ENCODE results near the gene NACC2.
"Not testable (repeated sequence)": the region's sequence is repeated elsewhere in the genome, so short reads cannot be mapped to it uniquely, and the experiment has no call there.

Gene NACC2

DNA sequence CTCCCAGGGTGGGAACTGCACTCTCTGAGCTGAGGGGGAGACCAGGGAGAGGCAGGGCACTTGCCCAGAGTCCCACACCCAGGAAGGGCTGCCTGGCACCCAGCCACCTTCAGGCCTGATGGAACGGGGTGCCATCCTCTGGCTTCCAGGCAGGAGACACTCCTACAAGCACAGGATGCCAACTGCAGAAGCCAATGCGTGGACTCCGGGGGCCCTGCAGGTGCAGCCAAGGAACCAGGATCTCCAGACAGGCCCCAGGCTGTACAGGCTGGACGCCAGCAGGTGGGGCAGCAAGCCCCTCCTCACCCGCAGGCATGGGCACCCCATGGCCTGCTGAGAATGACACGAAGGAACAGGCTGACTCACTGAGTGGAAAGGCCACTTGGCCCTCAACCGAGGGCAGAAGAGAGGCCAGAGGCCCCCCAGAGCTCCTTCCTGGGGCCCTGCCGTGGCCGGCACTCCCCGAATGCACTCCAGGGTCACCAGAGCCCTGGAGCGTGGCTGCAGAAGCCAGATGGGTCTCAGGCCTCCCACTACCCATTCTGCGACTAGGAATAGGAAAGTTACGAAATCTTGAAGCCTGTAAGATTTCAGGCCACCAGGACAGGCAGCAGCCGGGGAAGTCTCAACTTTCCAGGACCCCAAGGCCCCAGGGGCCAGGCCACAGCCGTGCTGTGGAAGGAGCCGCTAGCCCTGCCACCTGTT lies 15.7 kb downstream of the NACC2 start:
- DNase-seq = no peak

DNA sequence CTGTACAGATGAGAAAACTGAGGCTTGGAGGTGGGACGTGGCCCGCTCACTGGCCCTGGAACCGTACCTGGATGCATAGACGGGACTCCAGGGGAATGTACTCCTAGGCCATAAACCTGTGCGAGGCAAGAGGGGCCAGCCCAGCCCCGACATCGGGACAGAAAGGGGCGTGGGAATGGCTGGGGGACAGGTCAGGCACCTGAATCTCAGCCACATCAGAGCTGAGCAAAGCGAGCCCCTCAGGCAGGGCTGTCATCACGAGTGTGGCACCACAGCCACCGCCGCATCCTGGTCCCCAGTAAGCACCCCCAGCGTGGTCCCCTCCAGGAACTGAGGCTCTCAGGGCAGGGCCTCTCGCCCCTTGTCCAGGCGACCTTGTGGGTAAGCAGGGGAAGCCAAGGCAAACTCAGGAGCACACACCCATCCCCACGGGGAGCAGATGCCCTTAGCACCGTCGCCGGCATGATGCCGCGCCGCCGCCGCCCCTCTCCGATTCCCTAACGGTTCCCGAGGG lies 16.5 kb downstream of the NACC2 start:
- DNase-seq = no peak

- DNase-seq = no peak
Measured at GRCh38 chr9:136078024-136078423, 17.1 kb downstream of the NACC2 start.

DNA sequence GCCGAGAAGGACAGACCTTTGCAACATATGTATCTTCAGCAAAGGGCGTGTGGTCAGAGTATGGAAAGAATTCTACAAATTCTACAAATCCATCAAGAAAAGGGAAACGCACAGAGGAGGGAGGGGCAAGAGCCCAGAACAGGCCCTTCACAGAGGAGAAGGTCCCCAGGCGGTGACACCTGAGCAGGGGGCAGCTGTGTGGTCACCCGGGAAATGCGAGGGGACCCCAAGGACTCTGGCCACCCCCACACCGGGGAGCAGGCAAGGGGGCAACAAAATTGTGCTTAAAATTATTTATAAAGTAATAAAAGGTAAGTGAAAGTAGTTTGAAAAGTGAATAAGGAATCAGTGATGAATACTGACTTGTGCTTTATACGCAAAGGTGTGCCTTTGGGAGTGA lies 17.6 kb downstream of the NACC2 start:
- no peak for DNase-seq

- DNase-seq = no peak
Measured at GRCh38 chr9:136075881-136076678, 19.0 kb downstream of the NACC2 start.

GRCh38 chr9:136075134-136075841 lies 19.8 kb downstream of the NACC2 start:
- DNase-seq = no peak

- DNase-seq = no peak
Measured at GRCh38 chr9:136074706-136075105, 20.4 kb downstream of the NACC2 start.

- no peak for DNase-seq
Measured at GRCh38 chr9:136062657-136063439, 32.2 kb downstream of the NACC2 start.

GRCh38 chr9:136061916-136062315 lies 33.2 kb downstream of the NACC2 start:
- not testable (repeated sequence) for DNase-seq

- DNase-seq = no peak
Measured at GRCh38 chr9:136061405-136061804, 33.7 kb downstream of the NACC2 start.

GRCh38 chr9:136060671-136061371 lies 34.3 kb downstream of the NACC2 start:
- no peak for DNase-seq

DNA sequence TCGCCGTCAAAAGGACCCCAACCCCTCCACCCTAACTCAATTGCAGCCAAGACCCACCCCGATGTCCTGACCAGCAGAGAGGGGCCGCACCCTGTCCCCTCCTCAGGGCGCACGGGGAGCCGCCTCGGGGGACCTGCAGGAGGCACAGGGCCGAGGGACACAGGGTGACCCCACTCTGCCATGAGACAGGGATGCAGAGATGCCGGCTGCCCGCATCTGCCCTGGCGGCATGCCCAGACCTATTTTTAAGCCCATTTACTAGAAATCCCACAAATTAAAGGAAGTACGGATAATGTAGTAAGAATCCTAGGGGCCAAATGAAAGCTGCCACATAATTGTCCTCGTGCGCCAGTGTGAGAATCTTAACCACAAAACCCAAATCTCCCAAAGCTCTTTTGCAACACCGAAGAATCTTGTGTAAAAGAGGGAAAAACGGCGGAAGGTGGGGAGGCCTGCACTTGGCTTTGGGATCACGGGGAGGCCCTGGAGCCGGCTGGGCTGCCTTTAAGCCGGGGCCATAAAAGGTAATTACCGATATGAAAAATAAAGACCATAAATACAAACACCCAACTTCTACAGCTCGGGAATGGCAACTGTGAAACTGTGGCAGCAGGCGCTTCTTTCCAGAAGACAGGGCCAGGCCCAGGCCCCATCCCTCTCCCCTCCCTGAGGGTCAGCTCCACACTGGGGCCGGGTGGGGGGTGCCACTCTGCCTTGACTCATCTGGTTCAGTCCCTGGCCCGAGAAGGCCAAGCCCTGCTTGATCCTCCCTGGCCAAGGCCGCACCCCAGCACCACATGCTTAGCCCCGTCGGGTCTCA lies 35.0 kb downstream of the NACC2 start:
- no peak for DNase-seq

DNA sequence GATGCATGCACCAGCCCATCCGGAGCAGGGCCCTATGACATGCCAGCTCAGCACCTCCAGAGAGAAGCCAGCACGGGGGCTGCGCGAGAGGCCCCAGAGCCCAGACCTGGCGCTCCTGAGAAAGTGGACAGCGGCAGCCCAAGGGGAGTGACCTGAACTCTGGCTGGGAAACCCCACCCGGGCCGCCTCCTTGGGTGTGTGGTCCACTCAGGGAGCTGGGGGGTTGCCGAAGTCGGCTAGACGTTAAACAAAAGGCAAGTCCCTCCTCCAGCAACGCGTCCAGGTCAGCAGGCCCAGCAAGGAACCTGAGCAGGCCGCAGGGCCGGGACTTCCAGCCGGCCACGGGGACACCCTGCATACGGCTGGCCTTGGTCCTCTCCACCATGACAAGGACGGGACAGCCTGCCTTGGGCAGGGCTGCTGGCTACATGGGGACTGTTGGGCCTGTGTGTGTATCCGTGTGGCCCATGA lies 35.7 kb downstream of the NACC2 start:
- DNase-seq = no peak

DNA sequence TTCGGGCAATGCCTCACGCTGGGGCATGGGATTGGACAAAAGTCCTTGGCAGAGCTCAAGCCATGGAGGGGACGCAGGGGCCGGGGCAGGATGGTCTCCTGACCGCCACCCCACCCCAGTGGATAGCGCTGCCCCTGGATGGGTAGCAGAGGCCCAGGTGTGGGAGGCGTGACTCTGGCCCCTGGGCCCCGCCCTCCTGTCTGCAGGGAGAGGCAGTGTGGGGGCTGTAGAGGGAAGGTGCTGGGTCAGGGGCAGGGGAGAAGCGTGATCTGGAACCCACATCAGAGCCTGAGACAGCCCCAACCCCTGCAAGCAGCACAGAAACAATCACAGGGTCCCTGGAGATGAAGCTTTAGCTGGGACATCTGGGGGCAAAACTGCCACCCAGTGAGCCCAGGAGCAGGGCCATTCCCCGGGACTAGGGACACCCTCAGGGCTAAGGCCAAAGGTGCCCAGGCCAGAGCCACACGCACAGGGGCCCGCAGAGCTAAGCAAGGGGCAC lies 36.2 kb downstream of the NACC2 start:
- DNase-seq = no peak

DNA sequence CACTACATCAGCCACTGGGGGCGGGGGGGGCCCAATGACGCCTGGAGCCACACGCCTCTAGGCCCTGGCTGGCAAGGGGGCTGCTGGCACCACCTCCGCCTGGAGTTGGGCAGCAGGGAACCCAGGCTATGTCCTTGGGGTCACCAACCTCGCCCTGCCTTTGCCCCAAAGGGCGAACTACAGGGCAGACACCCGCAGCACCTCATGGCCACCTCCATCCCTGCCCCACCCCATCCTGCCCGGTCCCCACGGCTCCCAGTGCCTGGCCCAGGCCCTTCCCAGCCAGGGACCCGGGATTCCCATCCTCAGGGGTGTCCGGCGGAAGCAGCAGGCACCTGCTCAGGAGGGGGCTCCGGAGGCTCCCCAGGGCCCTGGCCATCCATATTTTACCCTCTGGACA lies 37.0 kb downstream of the NACC2 start:
- no peak for DNase-seq

- DNase-seq = no peak
Measured at GRCh38 chr9:136057236-136058081, 37.6 kb downstream of the NACC2 start.

GRCh38 chr9:136056546-136057235 lies 38.4 kb downstream of the NACC2 start:
- no peak for DNase-seq

- no peak for DNase-seq
Measured at GRCh38 chr9:136055715-136056545, 39.2 kb downstream of the NACC2 start.

Data from NCI-H774 (cell line).